HepG2 (cell line): ENCODE results near the gene DUSP15. TPM values are rescaled to one million over a fixed set of nuclear protein-coding genes. Genes with fewer than 3 reads are reported as not detected.
A peak's percentile ranks its signal among the peaks of the same experiment; 100 is the strongest.

Experiments used
- CHD2 ChIP-seq: IDR thresholded peaks from 2 replicates; pipeline ENCODE4 v1.6.1; 2011; ENCODE audit warnings: low read depth, low read length, improper control_type of control experiment
- DPF2 ChIP-seq: sonication (generic); formaldehyde crosslinking; IDR thresholded peaks from 2 replicates; pipeline ENCODE4 v1.4.0; 2020; ENCODE audit warnings: mild to moderate bottlenecking, low read depth, missing genetic modification reagents, borderline replicate concordance
- ELF3 ChIP-seq: IDR thresholded peaks from 2 replicates; pipeline ENCODE4 v1.6.1; 2016; ENCODE audit warnings: missing genetic modification reagents, missing compliant biosample characterization
- HOXA7 ChIP-seq: sonication (generic); formaldehyde crosslinking; IDR thresholded peaks from 2 replicates; pipeline ENCODE4 v1.8.1; 2022; ENCODE audit warnings: mild to moderate bottlenecking, missing genetic modification reagents, moderate library complexity
- NFYB ChIP-seq: sonication (generic); formaldehyde crosslinking; IDR thresholded peaks from 2 replicates; pipeline ENCODE4 v1.4.0; 2020; ENCODE audit warnings: missing genetic modification reagents
- REPIN1 ChIP-seq: sonication (generic); formaldehyde crosslinking; IDR thresholded peaks from 2 replicates; pipeline ENCODE4 v1.8.0; 2022; ENCODE audit warnings: missing genetic modification reagents, low read depth, mild to moderate bottlenecking, borderline replicate concordance
- RNF2 ChIP-seq: fragments of 450-650 bp; conservative IDR thresholded peaks from 2 replicates; pipeline ENCODE4 v1.6.1; 2016; ENCODE audit warnings: low read depth
- SATB2 ChIP-seq: sonication (generic); formaldehyde crosslinking; IDR thresholded peaks from 2 replicates; pipeline ENCODE4 v1.5.0; 2020; ENCODE audit warnings: missing genetic modification reagents
- SRSF9 ChIP-seq: fragments of 200-400 bp; formaldehyde crosslinking; IDR thresholded peaks from 2 replicates; pipeline ENCODE4 v1.6.1; 2018; ENCODE audit warnings: borderline replicate concordance, mild to moderate bottlenecking, low read depth, low read length; ENCODE audit not compliant: insufficient read depth, poor library complexity, severe bottlenecking
- ZBTB38 ChIP-seq: sonication (generic); formaldehyde crosslinking; IDR thresholded peaks from 2 replicates; pipeline ENCODE4 v1.5.1; 2020; ENCODE audit warnings: mild to moderate bottlenecking, missing genetic modification reagents
- ZNF431 ChIP-seq: sonication (generic); formaldehyde crosslinking; IDR thresholded peaks from 2 replicates; pipeline ENCODE4 v1.9.0; 2022; ENCODE audit warnings: missing genetic modification reagents, low read depth, mild to moderate bottlenecking, borderline replicate concordance
- ZNF777 ChIP-seq: sonication (generic); formaldehyde crosslinking; IDR thresholded peaks from 2 replicates; pipeline ENCODE4 v1.4.0; 2020; ENCODE audit warnings: missing genetic modification reagents
- polyA plus RNA-seq, 8 experiments: library from polyadenylated mRNA; depleted of rRNA in 3 of 8; stranded (reverse) in 7 of 8; unstranded in 1 of 8; fragments of >200 nt; fragmentation: Illumina TruSeq in 4 of 8; extraction: Trizol in 4 of 8; gene quantifications; 2 replicates each; pipeline versions ENCODE4 v1.2.1 to v1.2.3, GENCODE V29; 2011 to 2016; ENCODE audit warnings: low read depth in 4 of 8, missing spikeins in 1 of 8, mixed read lengths in 1 of 8; ENCODE audit not compliant: insufficient read depth in 1 of 8
- total RNA-seq, 5 experiments: library from RNA; depleted of rRNA; stranded (reverse); fragments of >200 nt; fragmentation: Illumina TruSeq; extraction: Trizol; gene quantifications; 2 replicates each; pipeline ENCODE4 v1.2.3, GENCODE V29; 2016; ENCODE audit warnings: low read depth in 1 of 5
- TF ChIP-seq, protein P1 (sequence below): sonication (generic); formaldehyde crosslinking; IDR thresholded peaks from 2 replicates; pipeline ENCODE4 v1.4.0; 2020; ENCODE audit warnings: mild to moderate bottlenecking, missing genetic modification reagents
- TF ChIP-seq, protein P2 (sequence below): sonication (generic); formaldehyde crosslinking; IDR thresholded peaks from 2 replicates; pipeline ENCODE4 v1.8.1; 2023; ENCODE audit warnings: mild to moderate bottlenecking, inconsistent platforms, moderate library complexity, missing genetic modification reagents, borderline replicate concordance
- TF ChIP-seq, protein P3 (sequence below): sonication (generic); formaldehyde crosslinking; IDR thresholded peaks from 2 replicates; pipeline ENCODE4 v1.8.0; 2022; ENCODE audit warnings: missing genetic modification reagents, mild to moderate bottlenecking, inconsistent platforms, borderline replicate concordance
- TF ChIP-seq, protein P4 (sequence below): sonication (generic); formaldehyde crosslinking; IDR thresholded peaks from 2 replicates; pipeline ENCODE4 v1.9.0; 2021; ENCODE audit warnings: missing genetic modification reagents, borderline replicate concordance

Gene DUSP15
- total and polyA plus RNA-seq, 2 of the 13 experiments (the other 11 are each of a cell fraction or from before 2014, with no cell fraction given), result 0.17 to 0.93 TPM

DNA sequence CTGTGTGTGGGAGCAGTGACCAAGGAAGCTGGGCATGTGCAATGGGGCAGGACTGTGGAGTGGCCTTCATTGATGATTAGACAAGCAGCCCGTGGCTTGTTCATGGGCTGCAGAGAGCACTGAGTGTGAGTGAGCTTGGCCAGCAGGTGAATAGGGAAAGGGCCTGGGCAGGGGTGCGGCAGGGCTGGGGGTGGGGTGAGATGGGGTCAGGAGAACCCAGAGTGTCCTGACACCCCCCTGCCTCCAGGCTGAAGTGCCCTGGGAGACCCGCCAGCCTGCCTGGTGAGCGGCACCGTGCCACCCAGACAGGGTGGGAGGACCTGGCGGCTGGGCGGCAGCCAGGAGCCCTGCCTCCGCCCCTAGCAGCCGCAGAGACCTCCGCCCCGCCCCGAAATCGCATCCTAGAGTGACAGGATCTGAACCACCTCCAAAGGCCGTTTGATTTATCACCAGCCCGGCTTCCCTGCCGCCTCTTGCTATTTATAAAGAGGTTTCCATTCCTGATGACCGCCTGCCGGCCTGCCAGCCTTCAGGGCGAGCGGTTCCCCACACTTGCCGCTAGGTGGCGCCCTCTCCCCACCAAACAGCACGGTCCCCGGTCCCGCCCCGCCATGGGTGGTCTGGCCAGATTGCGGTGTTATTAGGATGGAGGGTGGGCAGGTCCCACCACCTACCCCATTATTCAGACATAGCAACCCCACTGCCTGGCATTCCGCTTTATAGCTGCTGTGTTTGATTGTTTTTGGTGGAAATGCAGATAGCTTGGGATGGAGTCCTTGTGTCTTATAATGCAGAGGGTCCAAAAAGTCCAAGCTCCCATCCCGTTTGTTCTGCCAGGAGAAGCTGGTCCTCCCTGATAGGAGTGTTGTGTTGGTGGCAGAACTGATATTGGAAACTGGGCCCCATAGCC, 47.7 kb downstream of the DUSP15 start (continued):
- TF ChIP-seq, protein P1, sequence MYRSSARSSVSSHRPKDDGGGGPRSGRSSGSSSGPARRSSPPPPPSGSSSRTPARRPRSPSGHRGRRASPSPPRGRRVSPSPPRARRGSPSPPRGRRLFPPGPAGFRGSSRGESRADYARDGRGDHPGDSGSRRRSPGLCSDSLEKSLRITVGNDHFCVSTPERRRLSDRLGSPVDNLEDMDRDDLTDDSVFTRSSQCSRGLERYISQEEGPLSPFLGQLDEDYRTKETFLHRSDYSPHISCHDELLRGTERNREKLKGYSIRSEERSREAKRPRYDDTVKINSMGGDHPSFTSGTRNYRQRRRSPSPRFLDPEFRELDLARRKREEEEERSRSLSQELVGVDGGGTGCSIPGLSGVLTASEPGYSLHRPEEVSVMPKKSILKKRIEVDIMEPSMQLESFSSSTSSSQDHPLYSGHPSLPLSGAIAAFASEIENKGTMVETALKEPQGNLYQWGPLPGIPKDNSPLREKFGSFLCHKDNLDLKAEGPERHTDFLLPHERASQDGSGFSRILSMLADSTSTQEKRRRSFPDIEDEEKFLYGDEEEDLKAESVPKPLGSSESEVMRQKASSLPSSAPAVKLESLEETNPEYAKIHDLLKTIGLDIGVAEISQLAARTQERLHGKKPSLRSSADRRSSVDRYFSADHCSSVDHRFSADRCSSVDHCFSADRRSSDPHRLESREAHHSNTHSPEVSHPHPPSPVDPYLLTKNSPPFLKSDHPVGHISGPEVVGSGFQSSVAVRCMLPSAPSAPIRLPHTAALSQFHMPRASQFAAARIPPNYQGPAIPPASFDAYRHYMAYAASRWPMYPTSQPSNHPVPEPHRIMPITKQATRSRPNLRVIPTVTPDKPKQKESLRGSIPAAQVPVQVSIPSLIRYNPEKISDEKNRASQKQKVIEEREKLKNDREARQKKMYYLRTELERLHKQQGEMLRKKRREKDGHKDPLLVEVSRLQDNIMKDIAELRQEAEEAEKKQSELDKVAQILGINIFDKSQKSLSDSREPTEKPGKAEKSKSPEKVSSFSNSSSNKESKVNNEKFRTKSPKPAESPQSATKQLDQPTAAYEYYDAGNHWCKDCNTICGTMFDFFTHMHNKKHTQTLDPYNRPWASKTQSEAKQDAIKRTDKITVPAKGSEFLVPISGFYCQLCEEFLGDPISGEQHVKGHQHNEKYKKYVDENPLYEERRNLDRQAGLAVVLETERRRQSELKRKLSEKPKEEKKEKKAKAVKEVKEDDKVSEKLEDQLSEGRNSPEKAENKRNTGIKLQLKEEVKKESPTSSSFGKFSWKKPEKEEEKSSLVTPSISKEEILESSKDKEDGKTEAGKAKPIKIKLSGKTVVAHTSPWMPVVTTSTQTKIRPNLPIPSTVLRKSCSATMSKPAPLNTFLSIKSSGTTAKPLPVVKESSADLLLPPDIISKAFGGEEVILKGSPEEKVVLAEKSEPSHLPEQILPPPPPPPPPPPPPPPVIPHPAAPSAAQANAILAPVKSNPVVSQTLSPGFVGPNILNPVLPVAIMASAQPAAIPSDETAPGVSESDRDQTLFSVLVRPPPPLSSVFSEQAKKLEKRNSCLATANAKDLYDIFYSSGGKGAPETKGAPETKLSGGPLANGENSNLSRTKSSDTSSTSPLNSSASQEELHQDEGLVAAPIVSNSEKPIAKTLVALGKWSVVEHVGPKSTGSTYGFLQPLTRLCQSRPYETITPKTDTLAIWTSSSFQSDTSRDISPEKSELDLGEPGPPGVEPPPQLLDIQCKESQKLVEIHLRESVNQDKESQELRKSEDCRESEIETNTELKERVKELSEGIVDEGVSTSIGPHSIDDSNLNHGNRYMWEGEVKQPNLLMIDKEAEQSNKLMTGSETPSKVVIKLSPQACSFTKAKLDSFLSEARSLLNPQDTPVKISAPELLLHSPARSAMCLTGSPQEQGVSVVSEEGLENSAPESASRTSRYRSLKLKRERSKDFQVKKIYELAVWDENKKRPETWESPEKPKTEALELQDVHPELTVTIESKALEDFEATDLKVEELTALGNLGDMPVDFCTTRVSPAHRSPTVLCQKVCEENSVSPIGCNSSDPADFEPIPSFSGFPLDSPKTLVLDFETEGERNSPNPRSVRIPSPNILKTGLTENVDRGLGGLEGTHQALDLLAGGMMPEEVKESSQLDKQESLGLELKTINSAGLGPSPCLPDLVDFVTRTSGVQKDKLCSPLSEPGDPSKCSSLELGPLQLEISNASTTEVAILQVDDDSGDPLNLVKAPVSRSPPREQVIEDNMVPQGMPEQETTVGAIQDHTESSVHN, result no peak
- no peak for TF ChIP-seq SATB2 (CRISPR knock-in tag)
- TF ChIP-seq, protein P2, sequence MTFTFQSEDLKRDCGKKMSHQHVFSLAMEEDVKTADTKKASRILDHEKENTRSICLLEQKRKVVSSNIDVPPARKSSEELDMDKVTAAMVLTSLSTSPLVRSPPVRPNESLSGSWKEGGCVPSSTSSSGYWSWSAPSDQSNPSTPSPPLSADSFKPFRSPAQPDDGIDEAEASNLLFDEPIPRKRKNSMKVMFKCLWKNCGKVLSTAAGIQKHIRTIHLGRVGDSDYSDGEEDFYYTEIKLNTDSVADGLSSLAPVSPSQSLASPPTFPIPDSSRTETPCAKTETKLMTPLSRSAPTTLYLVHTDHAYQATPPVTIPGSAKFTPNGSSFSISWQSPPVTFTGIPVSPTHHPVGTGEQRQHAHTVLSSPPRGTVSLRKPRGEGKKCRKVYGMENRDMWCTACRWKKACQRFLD (CRISPR knock-in tag), result no peak
- no peak for TF ChIP-seq RNF2
- TF ChIP-seq, protein P3, sequence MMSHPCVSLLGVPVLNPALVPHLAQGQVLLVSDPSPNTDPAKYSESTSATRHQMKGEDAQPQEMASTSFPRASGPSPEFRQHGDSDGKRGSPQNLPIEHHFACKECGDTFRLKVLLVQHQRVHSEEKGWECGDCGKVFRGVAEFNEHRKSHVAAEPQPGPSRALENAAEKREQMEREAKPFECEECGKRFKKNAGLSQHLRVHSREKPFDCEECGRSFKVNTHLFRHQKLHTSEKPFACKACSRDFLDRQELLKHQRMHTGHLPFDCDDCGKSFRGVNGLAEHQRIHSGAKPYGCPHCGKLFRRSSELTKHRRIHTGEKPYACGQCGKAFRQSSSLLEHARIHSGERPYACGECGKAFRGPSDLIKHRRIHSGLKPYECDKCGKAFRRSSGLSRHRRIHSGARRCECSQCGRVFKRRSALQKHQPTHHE (CRISPR knock-in tag), result no peak
- TF ChIP-seq ZNF431 (CRISPR knock-in tag), result no peak
- no peak for TF ChIP-seq ELF3 (CRISPR knock-in tag)
- TF ChIP-seq, protein P4, sequence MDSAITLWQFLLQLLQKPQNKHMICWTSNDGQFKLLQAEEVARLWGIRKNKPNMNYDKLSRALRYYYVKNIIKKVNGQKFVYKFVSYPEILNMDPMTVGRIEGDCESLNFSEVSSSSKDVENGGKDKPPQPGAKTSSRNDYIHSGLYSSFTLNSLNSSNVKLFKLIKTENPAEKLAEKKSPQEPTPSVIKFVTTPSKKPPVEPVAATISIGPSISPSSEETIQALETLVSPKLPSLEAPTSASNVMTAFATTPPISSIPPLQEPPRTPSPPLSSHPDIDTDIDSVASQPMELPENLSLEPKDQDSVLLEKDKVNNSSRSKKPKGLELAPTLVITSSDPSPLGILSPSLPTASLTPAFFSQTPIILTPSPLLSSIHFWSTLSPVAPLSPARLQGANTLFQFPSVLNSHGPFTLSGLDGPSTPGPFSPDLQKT (CRISPR knock-in tag), result no peak
- TF ChIP-seq CHD2, result no peak
- TF ChIP-seq ZBTB38 (CRISPR knock-in tag), result no peak
- peak; percentile 37; the same call in 1 of the 2 replicates for TF ChIP-seq ZNF777
- TF ChIP-seq HOXA7, result no peak
- 0 out of 2 replicates have a peak, but pooled peaks have one; percentile 78 for TF ChIP-seq REPIN1
- TF ChIP-seq SRSF9, result no peak
- TF ChIP-seq DPF2, result no peak
- no peak for TF ChIP-seq NFYB
